NCI-H446 (cell line): ENCODE measurements around the gene IL2RA.
"Not testable (repeated sequence)": the region's sequence is repeated elsewhere in the genome, so short reads cannot be mapped to it uniquely, and the experiment has no call there.

Experiments
- DNase-seq, 2 experiments: peaks; one replicate each; lab custom pipeline; 2025; lab: John Stamatoyannopoulos, UW

Gene IL2RA

GRCh38 chr10:5983774-5984173 is 78.4 kb downstream of the IL2RA start:
- no peak for DNase-seq

DNA sequence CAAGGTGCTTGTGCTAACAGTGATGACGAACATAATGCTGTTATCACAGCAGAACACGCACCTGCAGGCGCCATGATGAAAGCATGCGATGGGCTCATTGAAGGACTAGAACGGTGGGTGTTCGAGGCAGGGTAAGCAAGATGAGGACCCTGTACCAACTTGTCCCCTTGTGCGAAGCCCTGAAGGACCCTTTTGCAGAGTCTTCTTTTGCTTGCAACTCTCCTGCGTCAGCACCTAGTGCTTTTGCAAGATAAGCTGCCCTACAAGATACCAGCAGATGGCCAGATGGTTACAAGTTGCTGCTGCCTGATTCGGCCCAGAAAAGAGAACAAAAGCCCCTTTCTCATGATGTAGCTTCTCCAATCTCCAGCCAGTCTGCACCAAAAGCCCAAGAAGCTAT is 80.6 kb downstream of the IL2RA start:
- DNase-seq, result no peak

- no peak for DNase-seq
These were observed 84.0 kb downstream of the IL2RA start for GRCh38 chr10:5978230-5978489.

DNA sequence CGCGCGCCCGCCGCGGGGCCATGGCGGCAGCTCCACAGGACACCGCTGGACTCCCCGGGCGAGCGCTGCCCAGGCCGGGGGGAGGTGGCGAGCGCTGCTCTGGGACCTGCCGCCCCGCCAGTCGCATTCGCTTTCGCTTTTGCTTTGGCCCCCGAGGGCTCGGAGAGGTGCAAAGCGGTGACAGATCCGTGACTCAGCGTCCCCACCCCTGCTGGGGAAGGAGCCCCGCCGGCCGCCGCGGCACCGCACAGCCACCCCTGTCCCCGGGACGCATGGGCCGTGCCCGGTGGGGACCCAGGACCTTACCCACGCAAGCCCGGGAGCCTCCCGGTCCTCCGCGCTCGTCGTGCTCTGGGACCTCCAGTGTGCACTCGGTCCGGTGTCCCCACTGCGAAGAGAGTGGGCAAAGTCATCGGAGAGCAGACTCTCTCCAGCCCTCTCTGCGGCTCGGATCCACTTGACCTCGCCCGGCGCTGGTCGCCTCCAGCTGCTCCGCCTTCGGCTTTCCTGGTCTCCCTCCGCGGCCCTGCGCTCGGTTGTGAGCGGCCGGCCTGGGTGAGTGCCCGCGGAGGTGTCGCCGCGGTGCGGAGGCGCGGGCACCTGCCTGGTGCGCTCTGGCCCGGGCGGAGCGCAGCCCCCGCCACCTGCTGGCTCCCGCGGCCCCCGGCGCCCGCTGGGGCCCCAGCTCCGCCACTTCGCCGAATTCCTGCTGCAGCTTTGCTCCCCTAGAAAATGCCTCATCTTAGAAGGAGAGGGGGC is 84.5 kb downstream of the IL2RA start, which contains the start of gene IL15RA:
IL15RA (minus strand) TSS at position 73 of the 759 bp plus-strand sequence; CDS start at position 22, 51 bp downstream.
- no peak for DNase-seq

- DNase-seq, result no peak
These were observed 85.4 kb downstream of the IL2RA start for GRCh38 chr10:5976512-5977470.

DNA sequence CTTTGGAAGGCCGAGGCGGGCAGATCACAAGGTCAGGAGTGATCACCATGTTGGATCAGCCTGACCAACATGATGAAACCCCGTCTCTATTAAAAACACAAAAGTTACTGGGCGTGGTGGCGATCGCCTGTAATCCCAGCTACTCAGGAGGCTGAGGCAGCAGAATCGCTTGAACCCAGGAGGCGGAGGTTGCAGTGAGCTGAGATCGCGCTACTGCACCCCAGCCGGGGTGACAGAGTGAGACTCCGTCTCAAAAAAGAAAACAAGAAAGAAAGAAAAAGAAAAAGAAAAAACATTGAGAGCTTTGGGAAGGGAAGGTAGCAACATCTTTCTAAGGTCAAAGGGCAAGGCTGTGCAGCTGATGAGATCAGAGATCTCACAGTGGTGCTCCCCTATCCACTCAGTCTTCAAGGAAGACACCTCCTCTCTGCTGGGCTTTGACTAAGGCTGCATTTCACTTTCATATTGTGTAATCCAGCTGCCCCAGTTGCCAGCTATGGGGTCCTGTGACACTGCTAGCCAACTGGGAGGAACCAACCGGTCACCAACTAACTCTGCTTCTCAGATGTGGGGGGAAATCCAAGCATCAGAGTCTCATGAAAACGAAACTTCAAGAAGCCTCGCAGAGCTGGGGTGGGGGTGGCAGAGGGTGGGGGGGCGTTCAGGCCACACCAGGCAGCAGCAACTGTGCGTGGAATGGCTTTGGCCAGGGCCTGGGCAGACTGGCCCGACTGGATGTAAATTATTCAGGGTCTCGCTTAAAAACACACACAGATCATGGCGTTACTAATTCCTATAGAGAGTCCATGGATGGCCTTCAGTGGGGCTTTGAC is 86.3 kb downstream of the IL2RA start:
- DNase-seq, result no peak

DNA sequence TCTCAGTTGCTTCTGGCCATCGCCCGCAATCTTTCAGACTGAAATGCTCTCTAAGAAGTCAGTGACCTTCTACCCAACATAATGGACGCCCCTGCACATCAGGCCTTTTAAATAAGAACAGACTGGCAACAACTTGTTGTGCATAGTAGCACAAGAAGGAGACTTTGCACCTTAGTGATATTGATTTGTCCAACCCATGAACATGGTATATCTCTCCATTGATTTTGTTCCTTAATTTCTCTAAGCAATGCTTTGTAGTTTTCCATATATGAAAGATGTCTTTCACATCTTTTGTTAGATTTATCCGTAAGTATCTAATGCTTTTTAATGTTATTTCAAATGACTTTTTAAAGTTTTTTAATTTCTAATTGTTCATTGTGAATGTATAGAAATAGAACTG is 89.1 kb downstream of the IL2RA start:
- DNase-seq, result no peak

DNA sequence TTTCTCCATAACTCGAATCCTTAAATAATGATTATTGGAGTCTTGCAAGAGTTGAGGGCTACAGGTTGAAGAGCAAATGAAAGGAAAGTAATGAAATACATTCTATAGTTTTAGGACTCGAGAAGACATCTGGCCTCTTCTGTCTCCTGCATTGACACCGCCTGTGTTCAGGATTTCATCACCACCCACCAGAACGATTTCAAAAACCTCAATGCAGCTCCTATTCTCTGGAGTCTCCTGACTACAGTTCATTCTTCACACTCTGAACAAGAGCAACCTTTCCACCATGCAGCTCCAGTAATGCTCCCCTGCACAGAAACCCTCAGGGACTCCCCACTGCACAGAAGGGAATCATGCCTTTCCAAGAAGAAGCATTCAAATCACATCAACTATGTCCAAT is 90.3 kb downstream of the IL2RA start:
- DNase-seq, result no peak

GRCh38 chr10:5971315-5971832 is 90.8 kb downstream of the IL2RA start:
- DNase-seq, result no peak

DNA sequence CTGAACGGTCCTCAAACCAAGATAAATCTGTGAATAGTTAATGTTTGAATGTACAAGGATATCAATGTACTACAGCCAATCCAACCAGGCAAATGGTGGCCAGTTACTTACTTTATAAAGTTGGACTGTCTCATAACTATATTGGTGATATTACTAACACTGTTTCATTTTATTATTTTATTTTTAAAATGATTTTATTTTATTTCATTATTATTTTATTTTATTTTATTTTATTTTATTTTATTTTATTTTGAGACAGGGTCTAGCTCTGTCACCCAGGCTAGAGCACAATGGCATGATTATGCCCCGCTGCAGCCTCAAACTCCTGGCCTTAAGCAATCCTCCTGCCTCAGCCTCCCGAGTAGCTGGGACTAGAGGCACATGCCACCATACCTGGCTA is 91.6 kb downstream of the IL2RA start:
- DNase-seq, result no peak

DNA sequence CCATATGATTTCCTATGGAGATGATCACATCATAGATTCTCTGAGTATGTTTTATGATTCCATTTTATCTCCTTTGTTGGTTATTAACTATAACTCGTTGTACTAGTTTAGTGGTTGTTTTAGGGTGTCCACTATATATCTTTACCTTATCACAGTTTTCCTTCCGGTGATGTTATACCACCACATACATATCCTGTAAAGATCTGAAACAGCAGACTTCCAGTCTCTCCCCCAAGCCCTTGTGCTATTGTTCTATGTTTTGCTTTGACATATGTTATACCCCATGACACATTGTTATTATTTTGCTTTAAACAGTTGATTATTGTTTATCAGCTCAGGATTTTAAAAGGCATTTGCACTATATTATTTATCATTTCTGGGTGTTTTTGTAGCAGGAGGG is 92.1 kb downstream of the IL2RA start:
- no peak for DNase-seq

DNA sequence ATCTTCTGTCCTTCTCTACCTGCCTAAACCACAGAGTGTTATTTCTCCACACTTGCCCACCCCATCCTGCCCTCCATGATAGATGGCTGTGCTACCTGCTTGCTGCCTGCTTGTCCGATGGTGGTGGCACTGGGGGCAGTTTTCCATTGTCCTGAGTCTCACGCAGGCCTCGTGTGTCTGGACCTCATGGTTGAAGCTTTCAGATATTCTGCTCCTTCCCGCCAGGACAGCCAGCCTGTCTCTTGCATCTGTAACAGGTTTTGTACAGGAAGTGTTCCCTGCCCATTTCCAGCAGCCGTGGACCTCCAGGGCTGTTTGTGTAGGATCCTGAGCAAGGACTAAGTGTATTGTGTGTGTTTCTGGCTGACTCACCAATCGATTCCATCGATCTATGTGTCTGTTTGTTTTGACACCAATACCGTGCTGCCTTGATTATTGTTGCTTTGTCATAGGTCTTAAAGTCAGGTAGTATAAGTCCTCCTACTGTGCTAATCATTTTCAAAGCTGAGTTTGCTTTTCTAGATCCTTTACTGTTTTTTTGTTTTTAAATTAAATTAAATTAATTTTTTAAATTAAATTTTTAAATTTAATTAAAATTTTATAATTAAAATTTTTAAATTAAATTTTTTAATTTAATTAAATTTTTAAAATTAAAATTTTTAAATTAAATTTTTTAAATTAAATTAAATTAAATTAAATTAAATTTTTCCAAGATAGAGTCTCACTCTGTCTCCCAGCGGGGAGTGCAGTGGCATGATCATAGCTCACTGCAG is 93.3 kb downstream of the IL2RA start:
- DNase-seq, result no peak

DNA sequence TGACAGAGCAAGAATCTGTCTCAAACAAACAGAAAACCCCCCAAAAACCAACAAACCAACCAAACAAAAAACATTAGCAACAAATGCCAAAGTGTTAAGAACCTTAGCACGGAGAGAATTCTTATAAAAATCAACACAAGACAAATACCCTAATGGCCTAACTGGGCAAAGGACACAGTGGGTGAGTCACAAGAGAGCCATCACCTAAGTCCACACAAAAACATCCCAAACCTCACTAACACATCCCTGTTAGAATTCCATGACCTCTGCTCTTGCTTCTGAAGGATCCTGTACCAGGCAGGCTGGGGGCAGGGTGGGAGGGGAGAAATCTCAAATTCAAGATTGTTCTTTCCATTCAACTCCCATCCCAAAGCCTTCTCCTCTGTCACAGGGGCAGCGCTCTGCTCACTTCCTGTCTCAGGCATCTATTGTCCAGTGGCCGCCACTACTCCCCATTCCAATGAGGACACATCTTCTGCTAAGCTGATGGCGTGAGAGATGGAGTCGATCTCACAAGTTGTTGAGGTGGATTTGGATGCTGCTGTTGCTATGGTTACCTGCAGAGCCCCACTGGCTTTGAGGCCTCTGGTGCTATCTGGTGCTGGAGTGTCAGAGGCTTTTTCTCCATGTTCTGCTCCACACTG is 94.0 kb downstream of the IL2RA start:
- DNase-seq, result no peak

GRCh38 chr10:5965266-5965665 is 96.9 kb downstream of the IL2RA start:
- DNase-seq, result no peak

DNA sequence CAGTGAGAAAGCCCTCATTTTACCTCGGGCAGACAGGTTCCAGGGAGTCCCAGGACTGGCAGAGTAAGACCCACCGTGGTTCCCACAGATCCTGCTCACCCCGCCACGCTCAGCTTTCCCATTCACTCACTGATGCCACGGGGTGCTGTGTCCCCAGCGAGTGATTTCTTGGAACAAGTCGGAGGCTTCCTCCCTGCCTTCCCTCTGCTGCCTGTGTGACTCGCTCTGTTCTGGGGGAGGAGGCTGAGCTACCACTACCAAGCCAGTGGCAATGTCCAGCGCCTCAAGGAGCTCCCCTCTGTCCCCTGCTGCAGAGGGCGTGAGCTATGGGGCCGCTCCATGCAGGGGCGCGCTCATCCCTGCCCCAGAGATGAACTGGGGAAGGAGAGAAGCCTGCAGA is 97.4 kb downstream of the IL2RA start:
- no peak for DNase-seq

GRCh38 chr10:5963591-5963990 is 98.6 kb downstream of the IL2RA start:
- no peak for DNase-seq

GRCh38 chr10:5963071-5963470 is 99.1 kb downstream of the IL2RA start:
- no peak for DNase-seq

DNA sequence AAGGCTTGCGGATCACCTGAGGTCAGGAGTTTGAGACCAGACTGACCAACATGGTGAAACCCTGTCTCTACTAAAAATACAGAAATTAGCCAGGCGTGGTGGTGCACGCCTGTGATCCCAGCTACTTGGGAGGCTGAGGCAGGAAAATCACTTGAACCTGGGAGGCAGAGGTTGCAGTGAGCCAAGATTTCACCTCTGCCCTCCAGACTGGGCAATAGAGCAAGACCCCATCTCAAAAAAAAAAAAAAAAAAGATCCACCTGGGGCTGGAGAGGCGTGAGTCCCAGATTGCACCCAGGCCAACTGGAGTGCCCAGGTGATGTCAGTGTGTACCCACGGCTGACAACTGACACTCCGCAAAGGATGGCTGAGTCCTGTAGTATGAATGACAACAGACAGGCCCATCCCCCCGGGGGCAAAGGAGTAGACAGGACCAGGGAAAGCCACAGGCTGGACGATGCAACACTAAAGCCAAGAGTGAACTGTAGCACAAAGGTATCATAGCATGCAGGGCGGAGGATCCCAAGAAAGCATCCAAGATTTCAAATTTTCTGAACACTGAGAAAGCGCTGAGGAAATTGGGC is 99.7 kb downstream of the IL2RA start:
- DNase-seq, result not testable (repeated sequence)

- DNase-seq, result no peak
These were observed 100.6 kb downstream of the IL2RA start for GRCh38 chr10:5961405-5962100.

DNA sequence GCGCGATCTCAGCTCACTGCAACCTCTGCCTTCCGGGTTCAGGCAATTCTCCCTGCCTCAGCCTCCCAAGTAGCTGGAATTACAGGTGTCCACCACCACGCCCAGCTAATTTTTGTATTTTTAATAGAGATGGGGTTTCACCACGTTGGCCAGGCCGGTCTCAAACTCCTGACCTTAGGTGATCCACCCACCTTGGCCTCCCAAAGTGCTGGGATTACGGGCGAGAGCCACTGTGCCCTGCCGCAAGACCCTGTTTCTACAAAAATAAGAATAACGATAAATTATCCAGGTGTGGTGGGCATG is 101.2 kb downstream of the IL2RA start:
- DNase-seq, result not testable (repeated sequence)
